ENCODE measurements around the gene SIX2.

DNA sequence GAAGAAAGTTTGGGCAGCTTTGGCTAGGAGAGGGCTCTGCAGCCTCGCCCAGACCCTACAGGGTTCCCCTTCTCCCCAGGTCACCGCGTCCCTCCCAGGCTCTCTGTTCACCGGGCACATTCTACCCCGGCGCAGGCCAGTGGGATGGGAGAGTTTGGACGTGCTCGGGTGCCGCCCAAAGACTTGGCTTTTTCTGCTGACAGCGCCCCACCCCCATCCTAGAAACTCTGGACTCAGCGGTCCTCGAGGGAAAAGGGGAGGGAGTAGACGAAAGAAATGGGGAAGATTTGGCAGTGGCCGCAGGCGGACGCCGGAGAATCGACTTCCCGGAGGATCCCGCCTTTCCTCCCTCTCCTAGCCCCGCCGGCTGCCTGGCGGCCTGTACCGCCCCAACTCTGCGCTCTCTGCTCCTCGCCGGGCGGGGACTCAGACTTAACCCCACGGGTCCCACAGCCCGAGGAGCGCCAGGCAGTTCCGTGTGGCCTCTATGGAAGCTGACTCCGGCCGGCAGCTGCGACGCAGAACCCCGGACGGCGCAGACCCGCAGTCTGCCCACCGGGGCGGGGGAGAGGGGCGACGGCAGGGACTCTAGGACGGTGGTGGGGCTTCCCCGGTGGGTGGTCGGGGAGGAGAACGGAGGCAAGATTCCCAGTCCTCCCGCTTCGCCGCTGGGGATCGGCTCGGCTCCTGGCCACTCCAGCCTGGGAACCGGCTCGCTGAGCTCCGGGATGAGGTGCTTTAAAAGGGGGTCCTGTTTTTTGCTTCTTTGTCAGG, 863 bp upstream of the SIX2 start:
- TF ChIP-seq, protein P1, sequence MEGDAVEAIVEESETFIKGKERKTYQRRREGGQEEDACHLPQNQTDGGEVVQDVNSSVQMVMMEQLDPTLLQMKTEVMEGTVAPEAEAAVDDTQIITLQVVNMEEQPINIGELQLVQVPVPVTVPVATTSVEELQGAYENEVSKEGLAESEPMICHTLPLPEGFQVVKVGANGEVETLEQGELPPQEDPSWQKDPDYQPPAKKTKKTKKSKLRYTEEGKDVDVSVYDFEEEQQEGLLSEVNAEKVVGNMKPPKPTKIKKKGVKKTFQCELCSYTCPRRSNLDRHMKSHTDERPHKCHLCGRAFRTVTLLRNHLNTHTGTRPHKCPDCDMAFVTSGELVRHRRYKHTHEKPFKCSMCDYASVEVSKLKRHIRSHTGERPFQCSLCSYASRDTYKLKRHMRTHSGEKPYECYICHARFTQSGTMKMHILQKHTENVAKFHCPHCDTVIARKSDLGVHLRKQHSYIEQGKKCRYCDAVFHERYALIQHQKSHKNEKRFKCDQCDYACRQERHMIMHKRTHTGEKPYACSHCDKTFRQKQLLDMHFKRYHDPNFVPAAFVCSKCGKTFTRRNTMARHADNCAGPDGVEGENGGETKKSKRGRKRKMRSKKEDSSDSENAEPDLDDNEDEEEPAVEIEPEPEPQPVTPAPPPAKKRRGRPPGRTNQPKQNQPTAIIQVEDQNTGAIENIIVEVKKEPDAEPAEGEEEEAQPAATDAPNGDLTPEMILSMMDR (IDR thresholded peaks at IDR 0.05), result no peak
- no peak for TF ChIP-seq ZFX (IDR thresholded peaks at IDR 0.05; ENCODE audit: borderline replicate concordance)

Measured in 22Rv1 (cell line).